Gastrocnemius medialis (tissue), 4 donors: ENCODE results near the gene PCDH9.

Experiments
- POLR2A ChIP-seq, 2 donors: fragments of 450-650 bp; IDR thresholded peaks; one replicate each; pipeline ENCODE4 v1.6.1; 2017; ENCODE audit warnings: antibody characterized with exemption in 2 of 2, mild to moderate bottlenecking in 2 of 2, moderate library complexity in 2 of 2
- TF ChIP-seq, protein P1 (sequence below), 5 experiments: fragments of 450-650 bp in 3 of 5; fragments of 200-600 bp in 2 of 5; sonication (generic) in 2 of 5; IDR thresholded peaks in 4 of 5; conservative IDR thresholded peaks in 1 of 5; 1 replicate in 4 of 5; 2 replicates in 1 of 5; pipeline ENCODE4 v1.5.1; 2016 to 2019; ENCODE audit warnings: antibody characterized with exemption in 5 of 5, mild to moderate bottlenecking in 3 of 5, moderate library complexity in 3 of 5

DNA sequence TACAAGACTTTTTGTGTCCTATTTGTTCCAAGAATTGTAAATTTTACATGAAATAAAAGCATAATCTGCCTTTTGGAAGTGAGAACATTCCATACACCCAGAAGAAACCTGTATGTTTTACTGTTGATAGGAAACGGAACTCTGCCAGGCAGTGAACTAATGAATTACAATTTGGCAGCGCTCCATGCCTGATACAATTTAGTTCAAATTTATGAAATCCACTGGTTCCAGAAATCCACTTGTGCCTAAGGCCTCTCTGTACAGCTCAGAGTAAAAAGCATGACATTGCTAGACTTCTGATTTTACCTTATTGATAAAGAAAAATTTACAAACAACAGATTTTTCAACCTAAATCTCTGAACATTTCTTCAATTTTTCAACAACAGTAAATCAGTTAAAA, 78.1 kb downstream of the PCDH9 start:
- TF ChIP-seq, protein P1, sequence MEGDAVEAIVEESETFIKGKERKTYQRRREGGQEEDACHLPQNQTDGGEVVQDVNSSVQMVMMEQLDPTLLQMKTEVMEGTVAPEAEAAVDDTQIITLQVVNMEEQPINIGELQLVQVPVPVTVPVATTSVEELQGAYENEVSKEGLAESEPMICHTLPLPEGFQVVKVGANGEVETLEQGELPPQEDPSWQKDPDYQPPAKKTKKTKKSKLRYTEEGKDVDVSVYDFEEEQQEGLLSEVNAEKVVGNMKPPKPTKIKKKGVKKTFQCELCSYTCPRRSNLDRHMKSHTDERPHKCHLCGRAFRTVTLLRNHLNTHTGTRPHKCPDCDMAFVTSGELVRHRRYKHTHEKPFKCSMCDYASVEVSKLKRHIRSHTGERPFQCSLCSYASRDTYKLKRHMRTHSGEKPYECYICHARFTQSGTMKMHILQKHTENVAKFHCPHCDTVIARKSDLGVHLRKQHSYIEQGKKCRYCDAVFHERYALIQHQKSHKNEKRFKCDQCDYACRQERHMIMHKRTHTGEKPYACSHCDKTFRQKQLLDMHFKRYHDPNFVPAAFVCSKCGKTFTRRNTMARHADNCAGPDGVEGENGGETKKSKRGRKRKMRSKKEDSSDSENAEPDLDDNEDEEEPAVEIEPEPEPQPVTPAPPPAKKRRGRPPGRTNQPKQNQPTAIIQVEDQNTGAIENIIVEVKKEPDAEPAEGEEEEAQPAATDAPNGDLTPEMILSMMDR (IDR thresholded peaks at IDR 0.05 in 4 of 5, conservative IDR thresholded peaks at IDR 0.05 in 1 of 5): no peak
- no peak for TF ChIP-seq POLR2A (IDR thresholded peaks at IDR 0.05)
